Neural progenitor cell (in vitro differentiated cells): ENCODE results near the gene UNC13C.

Source experiments
- CTCF ChIP-seq: fragments of 200-600 bp; sonication (generic); IDR thresholded peaks from 2 replicates; pipeline ENCODE4 v1.5.1; 2017; ENCODE audit warnings: antibody characterized with exemption, mild to moderate bottlenecking
- EZH2 ChIP-seq: fragments of 200-600 bp; sonication (generic); IDR thresholded peaks from 2 replicates; pipeline ENCODE4 v1.6.1; 2017; ENCODE audit warnings: antibody characterized with exemption, mild to moderate bottlenecking, moderate library complexity
- EZH2phosphoT487 ChIP-seq: fragments of 200-600 bp; sonication (generic); IDR thresholded peaks from 2 replicates; pipeline ENCODE4 v1.6.1; 2017; ENCODE audit warnings: antibody characterized with exemption

DNA sequence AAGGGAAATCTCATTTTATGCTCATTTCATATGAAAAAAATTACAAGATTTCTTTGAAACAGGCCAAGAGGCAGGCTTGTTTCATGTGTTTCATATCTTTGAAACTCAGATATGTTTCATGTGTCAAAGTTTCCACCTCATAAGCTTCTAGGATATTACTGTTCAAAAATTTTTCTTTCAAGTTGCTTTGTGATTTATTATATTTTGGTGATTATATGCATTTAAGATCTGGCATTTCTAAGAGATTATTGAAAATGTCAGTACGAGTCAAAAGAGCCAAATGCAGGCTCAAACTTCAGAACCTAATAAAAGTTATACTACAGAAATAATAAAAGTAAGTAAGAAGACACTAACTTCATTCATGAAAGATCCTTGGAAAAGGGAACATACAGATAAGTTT, 590.1 kb downstream of the UNC13C start:
- TF ChIP-seq CTCF = no peak
- TF ChIP-seq EZH2phosphoT487 = no peak
- no peak for TF ChIP-seq EZH2
